ENCODE measurements around the gene CXCL5. TPM values are rescaled to one million over a fixed set of nuclear protein-coding genes. Genes with fewer than 3 reads are reported as not detected.

Gene CXCL5
- total and polyA plus RNA-seq, 2 experiments from 2014 or later: 7.5 to 7.6 TPM

GRCh38 chr4:74016068-74016467, 17.6 kb upstream of the CXCL5 start:
- Histone ChIP-seq H3K36me3 (ENCODE audit: insufficient read depth) (no peaks in the 10 kb centered on the region), H3K4me3 (no peak overlapping the region), H3K27ac (ENCODE audit: low read depth) (no peak overlapping the region), H3K79me2 (replicated peaks; ENCODE audit: insufficient read depth) (no peaks in the 10 kb centered on the region), H3K4me2 (peak overlapping the region; percentile 45), H3K27me3 (ENCODE audit: insufficient read depth) (no peaks in the 10 kb centered on the region), H4K20me1 (replicated peaks; ENCODE audit: insufficient read depth) (no peaks in the 10 kb centered on the region), H3K4me1 (ENCODE audit: insufficient read depth) (peaks cover 21% of the 10 kb centered on the region), H3K9me2 (ENCODE audit: insufficient read depth) (peaks cover 15% of the 10 kb centered on the region; the same call in 1 of the 2 replicates), H2AFZ (no peak overlapping the region), H3F3A (replicated peaks; ENCODE audit: low read depth) (peaks cover 3% of the 10 kb centered on the region; the same call in 1 of the 2 replicates)
- H3K27me3 Mint-ChIP-seq (ENCODE audit: insufficient read depth, low read depth, poor library complexity): no peaks in the 10 kb centered on the region
- H3K36me3 Mint-ChIP-seq (ENCODE audit: low read depth): no peaks in the 10 kb centered on the region
- no peaks in the 10 kb centered on the region for H3K9me3 Mint-ChIP-seq
- no peak overlapping the region for H3K4me3 Mint-ChIP-seq
- DNase-seq (ENCODE audit: low spot score) (no peak), ATAC-seq (no peak)
- H3K27ac Mint-ChIP-seq: no peak overlapping the region
- TF ChIP-seq JUNB (IDR thresholded peaks at IDR 0.05; ENCODE audit: unreplicated experiment): no peak
- TF ChIP-seq CREB1 (CRISPR knock-in tag; IDR thresholded peaks at IDR 0.05; ENCODE audit: low read depth): no peak
- no peak for TF ChIP-seq REST (IDR thresholded peaks at IDR 0.05; ENCODE audit: unreplicated experiment)
- TF ChIP-seq ZNF114 (CRISPR knock-in tag; IDR thresholded peaks at IDR 0.05): no peak
- TF ChIP-seq ZNF331 (CRISPR knock-in tag; IDR thresholded peaks at IDR 0.05; ENCODE audit: low read depth): no peak
- no peak for TF ChIP-seq ZNF462 (CRISPR knock-in tag; IDR thresholded peaks at IDR 0.05)
- TF ChIP-seq ETS1 (IDR thresholded peaks at IDR 0.05): no peak
- TF ChIP-seq NANOG (IDR thresholded peaks at IDR 0.05; ENCODE audit: borderline replicate concordance): no peak
- TF ChIP-seq EZH2phosphoT487 (IDR thresholded peaks at IDR 0.05; ENCODE audit: unreplicated experiment): no peak
- TF ChIP-seq CTCF (conservative IDR thresholded peaks at IDR 0.05; ENCODE audit: low read depth in 2 of 2): no peak
- no peak for TF ChIP-seq STAT1 (IDR thresholded peaks at IDR 0.05; ENCODE audit: unreplicated experiment)
- TF ChIP-seq EZH2 (IDR thresholded peaks at IDR 0.05; ENCODE audit: low read depth, unreplicated experiment): no peak
- TF ChIP-seq POLR2AphosphoS5 (IDR thresholded peaks at IDR 0.05; ENCODE audit: low read depth): no peak
- H3K4me1 Mint-ChIP-seq: peaks cover 25% of the 10 kb centered on the region; the same call in 2 of the 3 replicates
